Neural progenitor cell (in vitro differentiated cells): ENCODE data around the gene LUZP1.

Experiments
- EZH2 ChIP-seq: fragments of 200-600 bp; sonication (generic); IDR thresholded peaks from 2 replicates; pipeline ENCODE4 v1.6.1; 2017; ENCODE audit warnings: antibody characterized with exemption, mild to moderate bottlenecking, moderate library complexity
- EZH2phosphoT487 ChIP-seq: fragments of 200-600 bp; sonication (generic); IDR thresholded peaks from 2 replicates; pipeline ENCODE4 v1.6.1; 2017; ENCODE audit warnings: antibody characterized with exemption
- TF ChIP-seq, protein P1 (sequence below): fragments of 200-600 bp; sonication (generic); IDR thresholded peaks from 2 replicates; pipeline ENCODE4 v1.5.1; 2017; ENCODE audit warnings: antibody characterized with exemption, mild to moderate bottlenecking

GRCh38 chr1:23210351-23210785, 41.7 kb upstream of the LUZP1 start:
- TF ChIP-seq, protein P1, sequence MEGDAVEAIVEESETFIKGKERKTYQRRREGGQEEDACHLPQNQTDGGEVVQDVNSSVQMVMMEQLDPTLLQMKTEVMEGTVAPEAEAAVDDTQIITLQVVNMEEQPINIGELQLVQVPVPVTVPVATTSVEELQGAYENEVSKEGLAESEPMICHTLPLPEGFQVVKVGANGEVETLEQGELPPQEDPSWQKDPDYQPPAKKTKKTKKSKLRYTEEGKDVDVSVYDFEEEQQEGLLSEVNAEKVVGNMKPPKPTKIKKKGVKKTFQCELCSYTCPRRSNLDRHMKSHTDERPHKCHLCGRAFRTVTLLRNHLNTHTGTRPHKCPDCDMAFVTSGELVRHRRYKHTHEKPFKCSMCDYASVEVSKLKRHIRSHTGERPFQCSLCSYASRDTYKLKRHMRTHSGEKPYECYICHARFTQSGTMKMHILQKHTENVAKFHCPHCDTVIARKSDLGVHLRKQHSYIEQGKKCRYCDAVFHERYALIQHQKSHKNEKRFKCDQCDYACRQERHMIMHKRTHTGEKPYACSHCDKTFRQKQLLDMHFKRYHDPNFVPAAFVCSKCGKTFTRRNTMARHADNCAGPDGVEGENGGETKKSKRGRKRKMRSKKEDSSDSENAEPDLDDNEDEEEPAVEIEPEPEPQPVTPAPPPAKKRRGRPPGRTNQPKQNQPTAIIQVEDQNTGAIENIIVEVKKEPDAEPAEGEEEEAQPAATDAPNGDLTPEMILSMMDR = peak; percentile 45
- no peak for TF ChIP-seq EZH2
- no peak for TF ChIP-seq EZH2phosphoT487
